Bronchial epithelial cell (primary cell): ENCODE data around the gene TDRD7. TPM values are rescaled to one million over a fixed set of nuclear protein-coding genes. Genes with fewer than 3 reads are reported as not detected.
"Not testable (repeated sequence)": the region's sequence is repeated elsewhere in the genome, so short reads cannot be mapped to it uniquely, and the experiment has no call there.

Source experiments
- DNase-seq: peaks from one replicate; pipeline ENCODE4 v3.0.0-alpha.2; 2010; ENCODE audit warnings: low read depth
- FAIRE-seq: peaks from 2 replicates; lab custom pipeline; 2011; peaks lifted over from hg19 to GRCh38; lab: Jason Lieb, UNC
- H3K27me3 ChIP-seq: 2 replicates; pipeline ENCODE4 v1.5.1; 2011; ENCODE audit warnings: low read length; ENCODE audit not compliant: control insufficient read depth, insufficient read depth
- H3K36me3 ChIP-seq: 2 replicates; pipeline ENCODE4 v1.5.1; 2011; ENCODE audit warnings: low read length; ENCODE audit not compliant: control insufficient read depth, insufficient read depth
- H3K4me3 ChIP-seq: 2 replicates; pipeline ENCODE4 v1.5.1; 2011; ENCODE audit warnings: mild to moderate bottlenecking, low read depth, low read length, control low read depth
- CTCF ChIP-seq: IDR thresholded peaks from 2 replicates; pipeline ENCODE4 v1.5.1; 2011; ENCODE audit warnings: mild to moderate bottlenecking, moderate library complexity, low read length, control low read depth, inconsistent platforms; ENCODE audit not compliant: insufficient read depth, severe bottlenecking
- total RNA-seq: library from RNA; depleted of rRNA; stranded (reverse); fragments of >200 nt; gene quantifications from 2 replicates; pipeline ENCODE4 v1.2.1, GENCODE V29; 2014

TDRD7 gene
- total RNA-seq, 1 donor from 2014 or later: 1.8 TPM

GRCh38 chr9:97487107-97487506, 75.2 kb downstream of the TDRD7 start:
- Histone ChIP-seq H3K27me3 (no peaks in the 10 kb centered on the region), H3K36me3 (no peaks in the 10 kb centered on the region), H3K4me3 (no peak overlapping the region)
- FAIRE-seq: no peak
- TF ChIP-seq CTCF: peak; percentile 39
- DNase-seq: peak; percentile 84

GRCh38 chr9:97487861-97488260, 76.0 kb downstream of the TDRD7 start:
- no peak for TF ChIP-seq CTCF
- no peak for FAIRE-seq
- DNase-seq: no peak
- no peak overlapping the region for H3K4me3 ChIP-seq
- no peaks in the 10 kb centered on the region for H3K27me3 ChIP-seq
- no peaks in the 10 kb centered on the region for H3K36me3 ChIP-seq

- Histone ChIP-seq H3K27me3 (no peaks in the 10 kb centered on the region), H3K4me3 (no peak overlapping the region), H3K36me3 (no peaks in the 10 kb centered on the region)
- DNase-seq (no peak), FAIRE-seq (no peak)
- no peak for TF ChIP-seq CTCF
These were observed 79.5 kb downstream of the TDRD7 start for GRCh38 chr9:97491216-97491999.

- H3K4me3 ChIP-seq, DNase-seq, FAIRE-seq, H3K36me3 ChIP-seq: not testable (repeated sequence)
- peaks cover 16% of the 10 kb centered on the region for H3K27me3 ChIP-seq
These were observed 85.9 kb downstream of the TDRD7 start for GRCh38 chr9:97497558-97498375.

- FAIRE-seq, DNase-seq, H3K4me3 ChIP-seq, H3K36me3 ChIP-seq: not testable (repeated sequence)
- H3K27me3 ChIP-seq: peaks cover 25% of the 10 kb centered on the region
These were observed 87.0 kb downstream of the TDRD7 start for GRCh38 chr9:97498846-97499245.

- peaks cover 37% of the 10 kb centered on the region for H3K27me3 ChIP-seq
- no peaks in the 10 kb centered on the region for H3K36me3 ChIP-seq
- no peak for FAIRE-seq
- TF ChIP-seq CTCF: no peak
- no peak for DNase-seq
- no peak overlapping the region for H3K4me3 ChIP-seq
These were observed 88.4 kb downstream of the TDRD7 start for GRCh38 chr9:97500263-97500662.
